SK-N-SH treated with all-trans-retinoic acid at 6 μM for 48 hours (cell line): ENCODE data around the gene SPECC1.

Experiments used
- ATAC-seq: fragments of 200-7000 bp; cut with Tn5 transposase; 3 replicates; pipeline ENCODE4 v1.9.1; 2020; ENCODE audit warnings: mild to moderate bottlenecking, moderate library complexity
- ARNTL ChIP-seq: fragments of 450-650 bp; formaldehyde crosslinking; IDR thresholded peaks from 2 replicates; pipeline ENCODE4 v1.5.0; 2020; ENCODE audit warnings: low read depth, mild to moderate bottlenecking, moderate library complexity, borderline replicate concordance
- CREB5 ChIP-seq: fragments of 250-450 bp; sonication (Bioruptor Pico); IDR thresholded peaks from 2 replicates; pipeline ENCODE4 v1.5.1; 2020; ENCODE audit warnings: low read depth, mild to moderate bottlenecking, moderate library complexity
- CSDC2 ChIP-seq: fragments of 250-450 bp; sonication (Bioruptor Pico); IDR thresholded peaks from 2 replicates; pipeline ENCODE4 v1.5.0; 2020; ENCODE audit warnings: mild to moderate bottlenecking, moderate library complexity
- ESRRG ChIP-seq: fragments of 250-450 bp; sonication (Bioruptor Pico); IDR thresholded peaks from 2 replicates; pipeline ENCODE4 v1.6.1; 2021; ENCODE audit warnings: mild to moderate bottlenecking
- GLIS3 ChIP-seq: fragments of 250-450 bp; sonication (Bioruptor Pico); IDR thresholded peaks from 2 replicates; pipeline ENCODE4 v1.5.0; 2020; ENCODE audit warnings: mild to moderate bottlenecking, moderate library complexity
- PATZ1 ChIP-seq: fragments of 250-450 bp; sonication (Bioruptor Pico); IDR thresholded peaks from 2 replicates; pipeline ENCODE4 v1.8.0; 2020; ENCODE audit warnings: mild to moderate bottlenecking, moderate library complexity, borderline replicate concordance
- POU6F1 ChIP-seq: fragments of 250-450 bp; sonication (Bioruptor Pico); IDR thresholded peaks from 2 replicates; pipeline ENCODE4 v1.8.0; 2021; ENCODE audit warnings: low read depth, mild to moderate bottlenecking, moderate library complexity, borderline replicate concordance
- TCF4 ChIP-seq: fragments of 250-450 bp; sonication (Bioruptor Pico); IDR thresholded peaks from 2 replicates; pipeline ENCODE4 v1.8.0; 2021; ENCODE audit warnings: mild to moderate bottlenecking, moderate library complexity, borderline replicate concordance
- TOX ChIP-seq: fragments of 250-450 bp; sonication (Bioruptor Pico); IDR thresholded peaks from 2 replicates; pipeline ENCODE4 v1.8.0; 2021; ENCODE audit warnings: mild to moderate bottlenecking, moderate library complexity, borderline replicate concordance
- TSHZ2 ChIP-seq: fragments of 250-450 bp; sonication (Bioruptor Pico); IDR thresholded peaks from 2 replicates; pipeline ENCODE4 v1.5.0; 2020; ENCODE audit warnings: mild to moderate bottlenecking, moderate library complexity
- ZC3H10 ChIP-seq: fragments of 250-450 bp; sonication (Bioruptor Pico); IDR thresholded peaks from 2 replicates; pipeline ENCODE4 v1.5.1; 2021; ENCODE audit warnings: mild to moderate bottlenecking, moderate library complexity
- ZFP3 ChIP-seq: fragments of 250-450 bp; sonication (Bioruptor Pico); IDR thresholded peaks from 2 replicates; pipeline ENCODE4 v1.5.0; 2020; ENCODE audit warnings: mild to moderate bottlenecking, moderate library complexity
- ZNF565 ChIP-seq: fragments of 450-650 bp; formaldehyde crosslinking; conservative IDR thresholded peaks from 2 replicates; pipeline ENCODE4 v1.5.0; 2020; ENCODE audit warnings: low read depth, mild to moderate bottlenecking, moderate library complexity
- ZNF70 ChIP-seq: fragments of 450-650 bp; formaldehyde crosslinking; IDR thresholded peaks from 2 replicates; pipeline ENCODE4 v1.5.0; 2020; ENCODE audit warnings: mild to moderate bottlenecking, moderate library complexity

The SPECC1 gene

GRCh38 chr17:20153231-20153630, 144.1 kb downstream of the SPECC1 start:
- ATAC-seq, result no peak
- TF ChIP-seq GLIS3, result no peak

GRCh38 chr17:20154286-20155000, 145.3 kb downstream of the SPECC1 start:
- TF ChIP-seq ZNF70 (CRISPR knock-in tag) (no peak), PATZ1 (CRISPR knock-in tag) (no peak)
- no peak for ATAC-seq

- TF ChIP-seq TCF4 (CRISPR knock-in tag) (peak; percentile 28; the same call in 1 of the 2 replicates), POU6F1 (CRISPR knock-in tag) (no peak), PATZ1 (CRISPR knock-in tag) (no peak), CREB5 (CRISPR knock-in tag) (no peak)
- ATAC-seq, result peak; percentile 99
Measured at GRCh38 chr17:20155258-20156195, 146.4 kb downstream of the SPECC1 start.

- ATAC-seq, result peak; percentile 64
- TF ChIP-seq TSHZ2 (no peak), ZNF565 (CRISPR knock-in tag) (no peak), CREB5 (CRISPR knock-in tag) (no peak), ESRRG (CRISPR knock-in tag) (no peak)
Measured at GRCh38 chr17:20156196-20157000, 147.2 kb downstream of the SPECC1 start.

- no peak for ATAC-seq
- TF ChIP-seq ZC3H10, result no peak
- TF ChIP-seq ZNF565 (CRISPR knock-in tag), result no peak
- TF ChIP-seq ZFP3 (CRISPR knock-in tag), result no peak
- no peak for TF ChIP-seq CSDC2 (CRISPR knock-in tag)
- no peak for TF ChIP-seq ZNF70 (CRISPR knock-in tag)
- TF ChIP-seq ARNTL (CRISPR knock-in tag), result no peak
- TF ChIP-seq TSHZ2, result no peak
- no peak for TF ChIP-seq TOX
- TF ChIP-seq GLIS3, result no peak
Measured at GRCh38 chr17:20157001-20157310, 147.8 kb downstream of the SPECC1 start.
